Naive B cell (primary cell): Measurements from ENCODE around the gene MFNG. TPM values are rescaled to one million over a fixed set of nuclear protein-coding genes. Genes with fewer than 3 reads are reported as not detected.

Experiments
- ATAC-seq, 2 donors: fragments of 150-1000 bp; cut with Tn5 transposase; 2 replicates each; pipeline ENCODE4 v1.10.0; 2021; ENCODE audit warnings: low read depth in 2 of 2, mild to moderate bottlenecking in 2 of 2, moderate library complexity in 2 of 2
- DNase-seq: peaks from one replicate; pipeline ENCODE4 v3.0.0; 2022
- H3K27ac Mint-ChIP-seq, 6 donors: one replicate each; pipeline ENCODE4 v1.8.0; 2020 to 2022; ENCODE audit warnings: mild to moderate bottlenecking in 6 of 6, mixed read lengths in 6 of 6, moderate library complexity in 5 of 6, inconsistent platforms in 2 of 6
- H3K27me3 Mint-ChIP-seq, 3 donors: one replicate each; pipeline ENCODE4 v1.8.0; 2021 to 2022; ENCODE audit warnings: mixed read lengths in 3 of 3, mild to moderate bottlenecking in 1 of 3
- H3K36me3 Mint-ChIP-seq, 2 donors: one replicate each; pipeline ENCODE4 v1.8.0; 2020 to 2022; ENCODE audit warnings: mixed read lengths in 2 of 2, inconsistent platforms in 1 of 2, mild to moderate bottlenecking in 1 of 2
- H3K4me1 Mint-ChIP-seq, 3 donors: one replicate each; pipeline ENCODE4 v1.8.0; 2020 to 2022; ENCODE audit warnings: mixed read lengths in 3 of 3, inconsistent platforms in 1 of 3, mild to moderate bottlenecking in 1 of 3, moderate library complexity in 1 of 3
- H3K4me3 Mint-ChIP-seq, 8 donors: one replicate each; pipeline ENCODE4 v1.8.0; 2020 to 2022; ENCODE audit warnings: mild to moderate bottlenecking in 8 of 8, mixed read lengths in 8 of 8, moderate library complexity in 8 of 8, inconsistent platforms in 2 of 8
- H3K9me3 Mint-ChIP-seq, 7 donors: one replicate each; pipeline ENCODE4 v1.8.0; 2020 to 2022; ENCODE audit warnings: mixed read lengths in 7 of 7, mild to moderate bottlenecking in 5 of 7, inconsistent platforms in 2 of 7, moderate library complexity in 1 of 7
- polyA plus RNA-seq, 6 donors: library from polyadenylated mRNA; unstranded; fragments of 300-500 nt; fragmentation: Illumina TruSeq; gene quantifications; one replicate each; pipeline ENCODE4 v1.2.3, GENCODE V29; 2021; ENCODE audit warnings: low read depth in 6 of 6

MFNG gene
- polyA plus RNA-seq, 6 donors from 2014 or later: 145 to 298 (median 186) TPM

GRCh38 chr22:37498289-37498909 is 12.2 kb upstream of the MFNG start:
- peaks cover 7 to 16% (median 9%) of the 10 kb centered on the region in 3 donors for H3K4me1 Mint-ChIP-seq
- H3K36me3 Mint-ChIP-seq: no peaks in the 10 kb centered on the region
- no peak overlapping the region for H3K4me3 Mint-ChIP-seq
- peaks cover 3 to 72% (median 29%) of the 10 kb centered on the region in 3 donors for H3K27me3 Mint-ChIP-seq
- ATAC-seq: peak; percentile 96 to 99
- H3K9me3 Mint-ChIP-seq: no peaks in the 10 kb centered on the region
- peak overlapping the region in 1 of 6 donors; percentile 57 for H3K27ac Mint-ChIP-seq
- peak; percentile 67 for DNase-seq

GRCh38 chr22:37497062-37497599 is 10.9 kb upstream of the MFNG start:
- Mint-ChIP-seq H3K4me3 (no peak overlapping the region), H3K4me1 (peaks cover 14 to 25% (median 17%) of the 10 kb centered on the region in 3 donors), H3K36me3 (no peaks in the 10 kb centered on the region), H3K27ac (peak overlapping the region in 1 of 6 donors; percentile 88), H3K27me3 (peaks cover 3 to 70% (median 29%) of the 10 kb centered on the region in 3 donors), H3K9me3 (no peaks in the 10 kb centered on the region)
- DNase-seq (no peak), ATAC-seq (no peak)

- Mint-ChIP-seq H3K4me3 (no peak overlapping the region), H3K27me3 (peaks cover 3 to 65% (median 28%) of the 10 kb centered on the region in 3 donors), H3K36me3 (no peaks in the 10 kb centered on the region), H3K9me3 (no peaks in the 10 kb centered on the region), H3K27ac (no peak overlapping the region), H3K4me1 (peaks cover 14 to 27% (median 17%) of the 10 kb centered on the region in 3 donors)
- no peak for DNase-seq
- no peak for ATAC-seq
These were observed 10.5 kb upstream of the MFNG start for GRCh38 chr22:37496651-37497050.

- H3K27me3 Mint-ChIP-seq: peaks cover 0 to 39% (median 8%) of the 10 kb centered on the region in 3 donors
- DNase-seq (no peak), ATAC-seq (no peak)
- H3K4me1 Mint-ChIP-seq: peaks cover 16 to 49% (median 31%) of the 10 kb centered on the region in 3 donors
- H3K27ac Mint-ChIP-seq: no peak overlapping the region
- H3K9me3 Mint-ChIP-seq: no peaks in the 10 kb centered on the region
- H3K4me3 Mint-ChIP-seq: no peak overlapping the region
- H3K36me3 Mint-ChIP-seq: no peaks in the 10 kb centered on the region
These were observed 7.8 kb upstream of the MFNG start for GRCh38 chr22:37493979-37494378.

GRCh38 chr22:37492428-37493344 is 6.5 kb upstream of the MFNG start:
- H3K4me1 Mint-ChIP-seq: peaks cover 12 to 42% (median 26%) of the 10 kb centered on the region in 3 donors
- peaks cover 0 to 30% (median 8%) of the 10 kb centered on the region in 3 donors for H3K27me3 Mint-ChIP-seq
- peak; percentile 65 to 70 for ATAC-seq
- no peaks in the 10 kb centered on the region for H3K9me3 Mint-ChIP-seq
- DNase-seq: peak; percentile 29
- H3K36me3 Mint-ChIP-seq: no peaks in the 10 kb centered on the region
- H3K27ac Mint-ChIP-seq: peak overlapping the region in 2 of 6 donors; percentile 71 to 77
- no peak overlapping the region for H3K4me3 Mint-ChIP-seq

GRCh38 chr22:37491559-37492427 is 5.6 kb upstream of the MFNG start:
- Mint-ChIP-seq H3K4me1 (peaks cover 21 to 49% (median 34%) of the 10 kb centered on the region in 3 donors), H3K4me3 (no peak overlapping the region), H3K27me3 (peaks cover 0 to 21% (median under 1%) of the 10 kb centered on the region in 3 donors), H3K27ac (peak overlapping the region in 1 of 6 donors; percentile 42), H3K36me3 (no peaks in the 10 kb centered on the region), H3K9me3 (no peaks in the 10 kb centered on the region)
- ATAC-seq: no peak
- DNase-seq: no peak

GRCh38 chr22:37491106-37491505 is 4.9 kb upstream of the MFNG start:
- Mint-ChIP-seq H3K4me1 (peaks cover 26 to 54% (median 39%) of the 10 kb centered on the region in 3 donors), H3K9me3 (no peaks in the 10 kb centered on the region), H3K4me3 (no peak overlapping the region), H3K27ac (peak overlapping the region in 1 of 6 donors; percentile 42), H3K36me3 (no peaks in the 10 kb centered on the region), H3K27me3 (peaks cover 0 to 15% (median 0%) of the 10 kb centered on the region in 3 donors)
- ATAC-seq (no peak), DNase-seq (no peak)

- H3K36me3 Mint-ChIP-seq: no peaks in the 10 kb centered on the region
- peaks cover 26 to 63% (median 46%) of the 10 kb centered on the region in 3 donors for H3K4me1 Mint-ChIP-seq
- peak overlapping the region in 2 of 8 donors; percentile 43 to 52 for H3K4me3 Mint-ChIP-seq
- H3K27ac Mint-ChIP-seq: peak overlapping the region in 1 of 6 donors; percentile 76
- no peak for DNase-seq
- H3K9me3 Mint-ChIP-seq: no peaks in the 10 kb centered on the region
- peaks cover 0 to 11% (median 0%) of the 10 kb centered on the region in 3 donors for H3K27me3 Mint-ChIP-seq
- ATAC-seq: no peak
These were observed 3.8 kb upstream of the MFNG start for GRCh38 chr22:37489983-37490382.

GRCh38 chr22:37488337-37489135 is 2.4 kb upstream of the MFNG start:
- Mint-ChIP-seq H3K27ac (no peak overlapping the region), H3K4me1 (peaks cover 37 to 72% (median 53%) of the 10 kb centered on the region in 3 donors), H3K36me3 (no peaks in the 10 kb centered on the region), H3K27me3 (peaks cover 0 to 8% (median 0%) of the 10 kb centered on the region in 3 donors), H3K9me3 (no peaks in the 10 kb centered on the region), H3K4me3 (peak overlapping the region in 3 of 8 donors; percentile 9 to 22 (median 12))
- DNase-seq (no peak), ATAC-seq (no peak)

GRCh38 chr22:37487571-37487970 is 1.4 kb upstream of the MFNG start:
- H3K4me1 Mint-ChIP-seq: peaks cover 39 to 72% (median 54%) of the 10 kb centered on the region in 3 donors
- H3K36me3 Mint-ChIP-seq: no peaks in the 10 kb centered on the region
- H3K4me3 Mint-ChIP-seq: peak overlapping the region; percentile 72 to 98 (median 98)
- ATAC-seq (no peak), DNase-seq (no peak)
- H3K27me3 Mint-ChIP-seq: no peaks in the 10 kb centered on the region
- no peaks in the 10 kb centered on the region for H3K9me3 Mint-ChIP-seq
- H3K27ac Mint-ChIP-seq: peak overlapping the region; percentile 41 to 97 (median 78)

- ATAC-seq (no peak), DNase-seq (no peak)
- peak overlapping the region; percentile 55 to 97 (median 88) for H3K27ac Mint-ChIP-seq
- H3K4me1 Mint-ChIP-seq: peaks cover 44 to 76% (median 58%) of the 10 kb centered on the region in 3 donors
- H3K36me3 Mint-ChIP-seq: no peaks in the 10 kb centered on the region
- H3K27me3 Mint-ChIP-seq: no peaks in the 10 kb centered on the region
- no peaks in the 10 kb centered on the region for H3K9me3 Mint-ChIP-seq
- H3K4me3 Mint-ChIP-seq: peak overlapping the region; percentile 79 to 98 (median 98)
These were observed 945 bp upstream of the MFNG start for GRCh38 chr22:37487129-37487528.
